Effector memory CD4-positive, alpha-beta T cell (primary cell): ENCODE measurements around the gene ATP8A2.

ENCODE experiments used
- DNase-seq, 3 donors: peaks; one replicate each; pipeline ENCODE4 v3.0.0-alpha.2; 2020
- H3K27ac ChIP-seq: 2 replicates; pipeline ENCODE4 v1.7.0; 2013; ENCODE audit warnings: mild to moderate bottlenecking, low read length, moderate library complexity; ENCODE audit not compliant: insufficient read depth, poor library complexity, severe bottlenecking
- H3K27me3 ChIP-seq: replicated peaks from 2 replicates; pipeline ENCODE4 v1.7.0; 2013; ENCODE audit warnings: mild to moderate bottlenecking, low read length; ENCODE audit not compliant: insufficient read depth, control insufficient read depth, poor library complexity, severe bottlenecking
- H3K36me3 ChIP-seq: 2 replicates; pipeline ENCODE4 v1.7.0; 2013; ENCODE audit warnings: mild to moderate bottlenecking, low read length, moderate library complexity; ENCODE audit not compliant: control insufficient read depth, insufficient read depth
- H3K4me1 ChIP-seq: 2 replicates; pipeline ENCODE4 v1.7.0; 2013; ENCODE audit warnings: low read length, mild to moderate bottlenecking; ENCODE audit not compliant: control insufficient read depth, insufficient read depth, poor library complexity, severe bottlenecking
- H3K4me3 ChIP-seq: 2 replicates; pipeline ENCODE4 v1.7.0; 2013; ENCODE audit warnings: low read length, low read depth, mild to moderate bottlenecking; ENCODE audit not compliant: insufficient read depth, poor library complexity, severe bottlenecking
- H3K9me3 ChIP-seq: 2 replicates; pipeline ENCODE4 v1.7.0; 2013; ENCODE audit warnings: mild to moderate bottlenecking, low read length, moderate library complexity; ENCODE audit not compliant: control insufficient read depth

The ATP8A2 gene

DNA sequence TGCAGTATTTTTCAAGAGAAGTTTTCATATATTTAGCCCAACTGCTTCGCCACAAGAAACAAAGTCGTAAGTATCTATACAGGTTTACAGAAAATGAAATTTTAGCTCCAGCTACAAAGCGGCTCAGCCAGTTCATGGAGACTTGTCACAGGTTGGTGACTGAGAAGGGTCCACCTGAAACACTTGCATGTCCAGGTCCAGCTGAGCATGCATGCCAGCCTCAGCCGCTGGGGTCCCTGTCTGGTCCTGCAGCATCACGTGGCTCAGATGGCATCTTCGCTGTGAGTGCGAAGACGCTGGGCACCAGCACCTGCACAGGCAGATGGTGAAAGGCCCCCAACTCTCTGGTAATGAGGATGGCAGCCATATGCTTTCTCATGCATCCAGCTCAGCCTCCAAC, 616.2 kb downstream of the ATP8A2 start:
- H3K27ac ChIP-seq = no peak overlapping the region
- H3K36me3 ChIP-seq = no peaks in the 10 kb centered on the region
- DNase-seq = no peak
- no peak overlapping the region for H3K4me3 ChIP-seq
- no peaks in the 10 kb centered on the region for H3K4me1 ChIP-seq
- no peaks in the 10 kb centered on the region for H3K27me3 ChIP-seq
- H3K9me3 ChIP-seq = no peaks in the 10 kb centered on the region

DNA sequence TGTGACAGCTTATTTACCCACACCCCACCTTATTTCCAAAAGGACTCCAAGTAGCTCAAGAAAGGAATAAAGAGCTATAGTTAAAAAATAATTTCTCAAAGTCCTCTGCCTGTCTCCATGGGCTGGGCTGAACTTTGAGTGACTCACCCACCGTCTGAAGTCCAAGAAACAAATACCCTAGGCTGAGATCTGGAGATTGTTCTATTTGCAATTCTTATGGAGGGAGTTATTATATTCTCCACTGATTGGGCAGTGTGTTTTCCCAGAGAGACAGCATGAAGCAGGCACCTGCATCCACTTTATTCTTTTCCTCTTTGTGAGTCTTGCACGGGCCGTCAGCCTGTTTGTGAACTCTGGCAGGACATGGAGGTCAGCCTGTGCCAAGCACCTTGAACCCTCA, 616.9 kb downstream of the ATP8A2 start:
- DNase-seq = no peak
- no peaks in the 10 kb centered on the region for H3K9me3 ChIP-seq
- H3K4me3 ChIP-seq = no peak overlapping the region
- H3K27me3 ChIP-seq = no peaks in the 10 kb centered on the region
- no peaks in the 10 kb centered on the region for H3K36me3 ChIP-seq
- no peaks in the 10 kb centered on the region for H3K4me1 ChIP-seq
- no peak overlapping the region for H3K27ac ChIP-seq

DNA sequence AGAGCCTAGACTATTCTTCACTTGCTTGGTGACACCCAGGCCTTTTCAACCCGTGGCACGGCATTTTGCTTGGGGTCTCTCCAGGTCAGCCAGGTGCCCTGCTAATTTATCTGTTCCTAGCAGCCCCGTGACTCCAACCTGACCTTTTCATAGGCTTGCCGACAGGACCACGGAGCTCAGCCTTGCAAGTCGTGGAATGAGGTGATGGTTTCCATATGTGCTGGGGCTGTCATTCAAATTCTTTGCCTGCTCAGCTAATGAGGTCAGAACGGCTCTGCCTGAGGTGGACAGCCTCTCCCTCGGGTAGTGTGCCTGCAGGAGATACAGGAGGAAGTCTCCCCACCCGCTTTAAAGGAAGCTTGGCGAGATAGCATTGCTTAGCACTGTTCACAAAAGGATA, 619.0 kb downstream of the ATP8A2 start:
- no peaks in the 10 kb centered on the region for H3K4me1 ChIP-seq
- no peak for DNase-seq
- H3K9me3 ChIP-seq = no peaks in the 10 kb centered on the region
- no peaks in the 10 kb centered on the region for H3K36me3 ChIP-seq
- no peaks in the 10 kb centered on the region for H3K27me3 ChIP-seq
- no peak overlapping the region for H3K27ac ChIP-seq
- H3K4me3 ChIP-seq = no peak overlapping the region

DNA sequence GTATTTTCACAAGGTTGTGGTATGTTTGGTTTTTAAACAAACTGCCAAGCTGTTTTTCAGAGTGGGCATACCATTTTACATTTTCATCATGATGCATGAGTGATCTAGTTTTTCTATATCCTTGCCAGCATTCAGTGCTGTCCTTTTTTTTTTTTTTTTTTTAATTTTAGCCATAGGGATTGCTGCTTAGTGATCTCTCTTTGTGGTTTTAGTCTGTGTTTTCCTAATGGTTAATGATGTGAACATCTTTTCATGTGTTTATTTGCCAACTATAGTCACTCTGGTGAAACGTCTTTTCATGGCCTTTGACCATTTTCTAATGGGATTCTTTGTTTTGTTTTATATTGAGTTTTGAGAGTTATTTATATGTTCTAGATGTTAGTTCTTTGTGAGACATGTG, 620.3 kb downstream of the ATP8A2 start:
- H3K27me3 ChIP-seq = no peaks in the 10 kb centered on the region
- no peak for DNase-seq
- H3K36me3 ChIP-seq = no peaks in the 10 kb centered on the region
- H3K4me1 ChIP-seq = no peaks in the 10 kb centered on the region
- no peak overlapping the region for H3K4me3 ChIP-seq
- H3K27ac ChIP-seq = no peak overlapping the region
- no peaks in the 10 kb centered on the region for H3K9me3 ChIP-seq

DNA sequence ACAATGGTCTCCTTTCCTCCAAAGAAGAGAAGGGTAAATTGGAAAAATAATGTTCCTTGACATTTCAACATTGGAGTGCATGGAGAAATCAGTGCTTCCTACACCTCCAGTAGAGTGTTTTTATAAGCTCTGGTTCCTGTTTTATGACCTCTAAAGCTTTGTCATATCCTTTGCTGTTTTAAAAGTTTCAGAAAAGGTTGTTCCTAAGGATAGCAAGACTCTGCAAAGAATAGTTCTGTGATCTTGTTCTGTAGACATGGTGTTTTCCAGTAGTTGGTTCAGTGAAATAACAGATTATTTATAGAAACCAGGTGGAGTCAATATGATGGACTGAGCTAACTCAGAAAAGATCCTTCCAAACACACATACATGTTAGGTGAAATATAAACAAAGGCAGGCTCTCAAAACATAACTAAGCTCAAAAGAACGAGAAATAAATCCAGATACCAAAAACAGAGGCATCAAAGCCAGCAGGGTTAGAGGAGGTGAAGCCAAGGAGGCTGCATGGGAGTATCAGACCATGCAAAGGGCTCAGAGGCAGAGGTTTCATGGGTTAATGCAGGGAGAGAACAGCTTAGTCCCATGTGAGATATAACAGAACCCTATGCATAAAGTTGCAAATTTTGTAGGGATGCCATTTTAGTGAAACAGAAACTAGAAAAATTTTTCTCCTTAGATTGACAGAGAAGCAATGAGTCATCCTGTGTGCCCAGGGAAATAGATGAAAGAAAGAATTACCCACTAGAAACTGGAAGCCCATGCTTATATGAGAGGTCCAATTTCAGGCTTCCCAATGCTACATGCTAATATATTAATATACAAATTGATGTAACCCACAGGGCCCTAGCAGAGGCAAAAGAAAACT, 635.7 kb downstream of the ATP8A2 start:
- Histone ChIP-seq H3K4me1 (no peaks in the 10 kb centered on the region), H3K9me3 (no peaks in the 10 kb centered on the region), H3K27ac (no peak overlapping the region), H3K4me3 (no peak overlapping the region), H3K27me3 (no peaks in the 10 kb centered on the region), H3K36me3 (no peaks in the 10 kb centered on the region)
- no peak for DNase-seq

DNA sequence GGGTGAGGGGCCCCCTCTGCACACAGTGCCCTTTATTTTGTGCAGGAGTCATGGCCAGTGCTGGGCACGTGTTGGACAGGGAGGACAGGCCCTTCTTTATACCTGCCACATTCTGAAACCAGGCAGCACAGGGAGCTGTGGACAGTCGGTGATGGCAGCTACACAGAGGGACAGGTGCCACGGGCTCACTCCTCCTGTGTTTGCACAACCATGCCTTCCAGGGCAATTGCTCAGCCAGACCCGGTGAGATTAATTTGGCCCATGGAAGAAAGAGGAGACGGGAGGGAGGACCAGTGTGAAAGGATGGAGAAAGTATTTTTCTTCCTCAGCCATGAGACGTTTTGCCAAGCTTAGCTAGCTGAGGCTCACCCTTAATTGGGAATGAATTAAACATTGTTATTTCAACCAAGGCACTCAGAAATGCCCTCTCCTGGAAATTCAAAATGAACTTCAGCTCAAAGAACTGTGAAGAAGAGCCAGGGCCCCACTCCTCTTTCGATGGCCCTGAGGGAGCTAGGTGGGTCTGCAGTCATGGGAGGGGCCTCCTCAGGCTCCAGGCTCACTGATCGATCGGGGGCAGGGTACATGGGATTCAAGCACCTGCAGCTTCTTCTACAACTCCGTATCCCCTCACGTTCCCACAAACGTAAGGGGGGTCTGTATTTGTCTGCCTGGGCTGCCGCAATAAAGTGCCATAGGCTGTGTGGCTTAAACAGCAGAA, 638.9 kb downstream of the ATP8A2 start:
- no peaks in the 10 kb centered on the region for H3K36me3 ChIP-seq
- H3K27ac ChIP-seq = no peak overlapping the region
- H3K4me3 ChIP-seq = no peak overlapping the region
- no peaks in the 10 kb centered on the region for H3K27me3 ChIP-seq
- DNase-seq = no peak
- no peaks in the 10 kb centered on the region for H3K4me1 ChIP-seq
- H3K9me3 ChIP-seq = no peaks in the 10 kb centered on the region

DNA sequence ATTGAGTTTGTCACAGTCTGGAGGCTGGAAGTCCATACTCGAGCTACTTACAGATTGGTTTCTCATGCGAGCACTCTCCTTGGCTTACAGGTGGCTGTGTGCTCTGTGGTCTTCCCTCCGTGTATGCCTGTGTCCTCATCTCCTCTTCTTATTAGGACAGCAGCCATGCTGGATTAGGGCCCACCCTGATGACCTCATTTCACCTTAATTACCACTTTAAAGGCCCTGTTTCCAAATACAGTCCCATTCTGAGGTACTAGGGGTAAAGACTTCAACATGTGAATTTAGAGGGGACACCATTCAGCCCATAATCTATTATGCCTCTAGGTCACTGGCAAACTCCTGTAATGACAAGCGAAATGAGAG, 639.4 kb downstream of the ATP8A2 start:
- Histone ChIP-seq H3K4me3 (no peak overlapping the region), H3K4me1 (no peaks in the 10 kb centered on the region), H3K27me3 (no peaks in the 10 kb centered on the region), H3K9me3 (no peaks in the 10 kb centered on the region), H3K36me3 (no peaks in the 10 kb centered on the region), H3K27ac (no peak overlapping the region)
- no peak for DNase-seq

DNA sequence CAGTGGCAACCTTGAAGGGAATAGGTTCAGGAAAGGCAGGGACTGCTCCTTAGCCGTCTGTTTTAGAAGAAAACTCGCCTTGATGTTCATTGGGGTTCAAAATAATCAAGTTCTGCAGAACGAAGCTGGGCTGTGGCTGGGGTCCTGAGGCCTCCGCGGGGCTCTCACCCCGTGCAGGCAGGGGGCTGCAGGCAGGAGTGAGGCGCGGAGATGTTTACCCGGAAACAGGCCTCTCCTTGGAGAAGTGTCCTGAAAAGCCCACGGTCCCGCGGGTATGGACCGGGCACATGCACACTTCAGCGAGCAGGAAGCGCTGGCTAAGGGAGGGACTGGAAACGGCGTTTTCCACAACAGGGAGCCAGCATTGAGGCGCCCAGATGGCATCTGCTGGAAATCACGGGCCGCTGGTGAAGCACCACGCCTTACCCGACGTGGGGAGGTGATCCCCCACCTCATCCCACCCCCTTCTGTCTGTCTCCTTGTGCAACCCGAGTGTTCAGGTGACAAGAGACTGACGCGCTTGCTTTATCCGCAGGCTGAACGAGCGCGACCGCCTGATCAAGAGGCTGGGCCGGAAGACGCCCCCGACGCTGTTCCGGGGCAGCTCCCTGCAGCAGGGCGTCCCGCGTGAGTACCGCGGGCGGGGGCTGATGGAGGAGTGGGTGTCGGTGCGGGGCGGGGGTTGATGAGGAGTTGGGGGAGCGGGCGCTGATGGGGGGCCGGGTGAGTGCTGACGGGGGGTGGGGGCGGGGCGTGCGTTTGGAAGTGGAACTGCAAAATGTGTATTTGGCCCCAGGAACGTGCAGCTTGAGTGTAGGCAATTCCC, 640.4 kb downstream of the ATP8A2 start:
- no peaks in the 10 kb centered on the region for H3K27me3 ChIP-seq
- H3K4me1 ChIP-seq = no peaks in the 10 kb centered on the region
- peak; percentile 15 to 57 (median 49) for DNase-seq
- H3K4me3 ChIP-seq = peak overlapping the region; percentile 52
- peak overlapping the region; percentile 52 for H3K27ac ChIP-seq
- no peaks in the 10 kb centered on the region for H3K9me3 ChIP-seq
- H3K36me3 ChIP-seq = no peaks in the 10 kb centered on the region

DNA sequence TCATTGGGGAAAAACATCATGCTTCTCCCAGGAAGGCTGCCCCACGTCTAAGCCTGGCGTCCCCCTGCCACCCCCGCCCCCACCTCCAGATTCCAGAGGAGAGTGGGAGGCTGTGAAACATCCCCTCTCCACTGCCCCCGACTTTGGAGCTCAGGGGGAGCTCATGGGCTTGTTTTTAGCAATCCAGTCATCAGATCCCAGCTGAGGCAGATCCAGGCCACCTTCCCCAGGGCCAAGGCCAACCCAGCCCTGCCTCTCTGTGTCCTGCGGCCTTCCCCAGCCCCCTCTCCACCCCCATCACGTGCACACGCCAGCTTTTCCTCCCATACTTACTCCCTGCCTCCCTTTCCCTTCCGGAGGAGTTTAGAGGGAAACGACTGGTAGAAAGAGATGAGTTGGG, 641.2 kb downstream of the ATP8A2 start:
- no peak for DNase-seq
- no peaks in the 10 kb centered on the region for H3K4me1 ChIP-seq
- no peaks in the 10 kb centered on the region for H3K36me3 ChIP-seq
- no peaks in the 10 kb centered on the region for H3K27me3 ChIP-seq
- H3K4me3 ChIP-seq = peak overlapping the region; percentile 52
- H3K9me3 ChIP-seq = no peaks in the 10 kb centered on the region
- H3K27ac ChIP-seq = peak overlapping the region; percentile 37
